Body of pancreas (tissue), 4 donors: Measurements from ENCODE around the gene KIF17.

Source experiments
- CTCF ChIP-seq, 7 experiments: fragments of 450-650 bp in 4 of 7; fragments of 200-600 bp in 3 of 7; sonication (generic) in 3 of 7; IDR thresholded peaks; one replicate each; pipeline ENCODE4 v1.5.1; 2016 to 2019; ENCODE audit warnings: antibody characterized with exemption in 7 of 7
- POLR2A ChIP-seq, 3 donors: fragments of 450-650 bp; IDR thresholded peaks; one replicate each; pipeline ENCODE4 v1.6.1; 2016; ENCODE audit warnings: antibody characterized with exemption in 3 of 3, mild to moderate bottlenecking in 2 of 3

GRCh38 chr1:20683614-20684013 lies 34.2 kb downstream of the KIF17 start:
- TF ChIP-seq CTCF (IDR thresholded peaks at IDR 0.05): no peak
- no peak for TF ChIP-seq POLR2A (IDR thresholded peaks at IDR 0.05)
